Posterior vena cava (tissue), 2 donors: Measurements from ENCODE around the gene EYS. TPM values are rescaled to one million over a fixed set of nuclear protein-coding genes. Genes with fewer than 3 reads are reported as not detected.

ENCODE experiments used
- DNase-seq: peaks from one replicate; pipeline ENCODE4 v3.0.0-alpha.2; 2020; ENCODE audit warnings: low spot score
- intact Hi-C, 2 donors: fragments of 100-400 bp; cut with DNase I; formaldehyde crosslinking; loops; one replicate each; pipeline versions ENCODE4 v1.14.1 to v1.14.2; 2022 to 2023
- long read RNA-seq, 2 donors: library from polyadenylated mRNA; unstranded; transcript quantifications; one replicate each; pipeline ENCODE4 v2.0.0, GENCODE V29; 2020 to 2021
- total RNA-seq, 2 donors: library from RNA; stranded (reverse); fragmentation: NEBNext Ultra II Directional; extraction: Animal tissue kit (Norgen Biotek cat#: 25700); gene quantifications; one replicate each; pipeline ENCODE4 v1.2.1, GENCODE V29; 2021
- donor health status: DM: yes; HTN: yes; CAD: no.
- donor health status: DM: yes; HTN: yes; CAD: no.

EYS gene
- total RNA-seq, result not detected
- long read RNA-seq, donor 1, partial matches to known transcripts, result 0 of 1 reads
- long read RNA-seq, donor 1, other reads (novel, unspliced or antisense), result 1 of 1 reads
- long read RNA-seq, donor 2, partial matches to known transcripts, result 0 of 2 reads
- long read RNA-seq, donor 2, other reads (novel, unspliced or antisense), result 2 of 2 reads

DNA sequence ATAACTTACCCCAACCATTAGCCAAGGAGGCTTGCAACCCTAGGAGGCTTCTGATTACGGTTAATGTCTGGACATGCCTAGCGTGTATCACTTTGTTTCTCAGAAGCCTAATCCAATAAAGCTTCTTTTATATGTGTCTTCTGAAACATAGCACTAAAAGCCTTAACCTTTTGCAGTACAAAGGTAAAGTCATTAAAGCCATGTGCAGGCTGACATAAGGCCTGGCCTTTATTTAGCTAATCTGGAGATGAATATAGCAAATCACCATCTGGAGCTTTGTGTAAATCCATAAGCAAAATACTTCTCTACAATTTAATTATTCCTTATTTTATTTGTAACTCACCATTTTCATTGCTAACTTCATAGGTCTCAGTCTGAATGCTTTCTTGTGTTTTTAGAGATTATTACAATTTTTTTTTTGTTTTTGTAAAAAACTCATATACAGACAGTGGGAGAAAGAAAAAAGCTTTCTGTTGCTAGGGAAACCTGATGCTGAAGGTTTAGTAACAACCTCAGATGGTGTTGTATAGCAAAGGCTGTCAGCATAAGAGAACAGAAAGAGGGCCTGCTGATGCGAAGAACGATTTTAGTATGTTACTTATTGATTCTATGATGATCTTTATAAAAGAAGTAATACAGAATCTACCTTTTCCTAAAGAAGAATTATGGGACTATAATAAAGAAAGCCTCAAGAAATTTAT, at the start of gene EYS:
TSS of gene EYS (minus strand) at position 101 of the 701 bp plus-strand sequence. CDS start 211,816 bp downstream, outside the sequence.
- intact Hi-C loops, result no loop called here
- no peak for DNase-seq

DNA sequence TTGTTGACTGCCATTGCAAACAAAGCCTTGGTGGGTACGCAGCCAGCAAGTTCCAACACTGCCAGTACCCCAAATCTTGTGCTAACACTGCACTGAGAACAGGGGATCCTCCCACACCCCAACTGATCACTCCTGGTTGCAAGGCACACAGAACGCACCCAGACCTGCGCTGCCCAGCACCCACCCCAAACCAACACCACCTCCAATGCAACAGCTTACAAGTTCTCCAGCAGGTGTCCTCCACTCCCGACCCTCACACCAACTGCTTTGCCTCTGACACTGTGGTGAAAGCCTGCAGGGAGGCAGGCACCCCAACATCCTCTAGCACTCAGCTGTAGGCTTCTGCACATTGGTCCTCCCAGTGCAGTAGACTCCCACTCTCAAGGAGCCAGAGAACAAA, 39.3 kb upstream of the EYS start:
- intact Hi-C loops, result no loop called here

DNA sequence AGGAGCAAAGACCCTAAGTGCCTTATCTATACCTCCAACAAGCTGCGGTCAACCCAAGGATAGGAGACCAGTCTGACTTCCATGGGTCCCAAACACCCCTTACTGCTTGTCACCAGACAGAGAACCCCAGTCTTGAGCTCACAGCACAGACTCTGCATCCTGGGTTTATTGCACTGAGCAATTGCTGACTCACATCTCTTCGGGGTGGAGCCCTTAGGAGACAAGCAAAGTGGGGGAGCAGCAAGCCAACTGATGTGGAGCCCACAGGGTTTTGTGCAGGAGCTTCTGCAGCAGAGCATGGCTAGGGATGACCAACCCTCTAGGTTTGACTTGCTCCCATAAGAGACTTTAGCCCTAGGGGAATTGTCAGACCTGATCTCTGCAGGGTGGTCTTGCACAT, 38.6 kb upstream of the EYS start:
- intact Hi-C loops, result no loop called here
- peak; percentile 55 for DNase-seq

More for the DNA sequence above, 39.3 kb upstream of the EYS start:
- no peak for DNase-seq

DNA sequence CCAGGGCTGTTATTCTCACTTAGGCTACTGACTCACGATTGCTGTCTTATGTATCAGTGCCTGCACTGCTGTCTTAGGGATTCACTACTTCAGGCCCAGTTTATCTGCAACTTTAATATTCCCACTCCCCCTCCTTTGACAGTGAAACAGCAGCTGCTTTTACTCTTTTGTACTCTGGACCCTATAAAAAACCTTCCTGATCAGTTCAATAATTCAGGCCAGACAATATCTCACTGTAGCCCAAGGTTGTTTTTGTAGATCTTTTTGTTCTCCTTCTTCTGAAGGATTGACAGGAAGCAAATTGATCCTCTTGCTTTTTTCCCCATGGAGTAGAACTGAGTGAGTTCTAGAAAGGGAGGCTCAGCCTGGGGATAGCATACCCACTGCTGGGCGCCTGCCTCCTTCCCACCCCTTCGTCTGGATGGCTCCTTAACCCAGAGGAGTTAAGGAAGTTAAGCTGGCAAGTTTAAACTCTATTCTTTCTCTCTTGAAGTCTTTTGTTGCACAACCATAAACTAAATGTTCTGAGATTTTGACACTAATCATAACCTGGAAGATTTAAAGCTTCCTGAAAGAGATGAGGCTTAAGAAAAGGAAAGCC, 22.0 kb upstream of the EYS start:
- DNase-seq, result no peak
- intact Hi-C loops, result no loop called here

DNA sequence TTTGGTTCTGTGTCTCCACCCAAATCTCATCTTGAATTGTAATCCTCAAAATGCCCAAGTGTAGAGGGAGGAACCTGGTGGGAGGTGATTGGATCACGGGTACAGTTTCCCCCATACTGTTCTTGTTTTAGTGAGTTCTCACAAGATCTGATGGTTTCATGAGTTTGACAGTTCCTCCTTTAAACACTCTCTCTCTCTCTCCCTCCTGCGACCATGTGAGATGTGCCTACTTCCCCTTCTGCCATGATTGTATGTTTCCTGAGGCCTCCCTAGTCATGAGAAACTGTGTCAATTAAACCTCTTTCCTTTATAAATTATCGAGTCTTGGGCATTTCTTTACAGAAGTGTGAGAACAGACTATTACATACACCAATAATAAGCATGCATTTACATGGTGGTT, 12.1 kb upstream of the EYS start:
- DNase-seq, result no peak
- intact Hi-C loops, result no loop called here

DNA sequence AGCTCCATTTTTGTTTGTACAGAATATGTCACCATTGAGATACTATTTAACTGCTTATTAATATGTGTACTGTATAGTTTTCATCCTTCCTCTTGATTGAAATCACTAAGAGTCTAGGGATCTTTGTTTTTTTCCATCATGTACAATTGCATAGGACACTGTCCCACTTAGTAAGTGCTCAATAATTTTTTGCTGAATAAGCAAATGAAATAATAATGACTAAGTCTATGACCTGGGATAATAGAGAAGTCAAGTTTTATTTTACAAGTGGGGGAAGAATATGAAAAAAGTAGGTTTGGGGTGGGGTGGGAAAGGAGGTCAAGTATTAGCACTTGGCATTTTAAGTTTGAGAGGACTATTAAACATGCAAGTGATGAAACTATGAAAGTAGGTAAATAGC, 4.5 kb upstream of the EYS start:
- no peak for DNase-seq
- intact Hi-C loops, result loop anchor here in 1 of 2 donors (5.0 kb wide), 1 partner anchor 1746 kb away; no protein-coding TSS in a partner anchor

DNA sequence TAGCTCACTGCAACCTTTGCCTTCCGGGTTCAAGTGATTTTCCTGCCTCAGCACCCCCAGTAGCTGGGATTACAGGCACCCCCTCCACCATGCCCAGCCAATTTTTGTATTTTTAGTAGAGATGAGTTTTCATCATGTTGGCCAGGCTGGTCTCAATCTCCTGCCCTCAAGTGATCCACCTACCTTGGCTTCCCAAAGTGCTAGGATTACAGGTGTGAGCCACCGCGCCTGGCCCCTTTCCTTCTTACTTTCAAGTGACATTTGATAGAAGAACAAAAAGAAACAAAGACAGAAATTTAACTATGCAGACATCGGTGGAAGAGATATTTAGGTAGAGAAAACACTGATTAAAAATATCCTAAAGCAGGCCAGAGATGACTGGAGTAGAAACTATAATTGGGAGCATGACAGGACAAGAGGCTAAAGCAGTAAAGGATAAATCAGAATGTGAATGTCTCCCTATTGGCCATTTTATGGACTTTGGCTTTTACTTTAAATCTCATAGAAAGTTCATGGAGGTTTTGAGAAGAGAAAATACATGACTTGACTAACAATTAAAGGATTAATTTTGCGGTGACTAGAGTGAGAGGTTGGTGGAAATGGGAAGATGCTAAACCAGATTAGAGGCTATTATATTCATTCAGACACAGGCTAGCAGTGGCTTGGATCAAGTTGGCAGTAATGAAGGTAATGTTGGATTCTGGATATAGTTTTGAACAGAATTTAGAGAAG, 2.2 kb upstream of the EYS start:
- no peak for DNase-seq
- intact Hi-C loops, result no loop called here

DNA sequence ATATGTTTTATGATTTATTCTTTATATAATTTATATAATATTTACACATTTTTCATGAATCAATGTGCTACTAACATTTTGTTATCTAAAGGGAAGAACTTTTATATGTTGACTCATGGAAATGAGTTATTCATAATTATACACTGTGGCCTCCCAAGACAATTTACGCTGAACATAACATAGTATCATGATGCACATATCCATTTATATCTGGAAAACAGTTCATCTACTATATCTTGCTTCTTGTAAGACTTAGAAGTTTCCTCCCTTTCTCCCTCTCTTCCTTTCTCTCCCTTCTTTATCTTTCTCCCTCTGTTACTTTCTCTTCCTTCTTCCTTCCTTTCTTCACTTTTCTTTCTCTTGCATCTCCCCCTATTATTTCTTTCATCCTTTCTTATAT, 1.1 kb upstream of the EYS start:
- intact Hi-C loops, result no loop called here

DNA sequence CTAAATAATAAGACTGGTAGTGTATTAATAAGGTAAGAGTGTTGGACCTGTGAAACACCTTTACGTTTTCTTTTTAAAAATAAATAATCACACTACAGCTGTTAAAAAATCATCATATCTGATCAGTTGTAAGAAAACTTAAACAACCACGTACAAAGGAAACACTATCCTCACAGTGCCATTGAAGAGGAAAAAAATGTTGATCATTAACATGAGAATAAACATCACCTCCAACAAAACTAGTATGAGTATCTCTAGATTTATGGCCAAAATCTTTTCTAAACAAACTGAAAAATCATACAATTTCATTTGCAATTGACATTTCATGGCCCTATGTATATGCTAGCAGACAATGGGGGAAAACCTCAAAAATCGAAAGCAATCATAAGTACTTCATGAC, 590 bp downstream of the EYS start:
- intact Hi-C loops, result no loop called here
- DNase-seq, result no peak

More for the DNA sequence above, 1.1 kb upstream of the EYS start:
- DNase-seq, result no peak

DNA sequence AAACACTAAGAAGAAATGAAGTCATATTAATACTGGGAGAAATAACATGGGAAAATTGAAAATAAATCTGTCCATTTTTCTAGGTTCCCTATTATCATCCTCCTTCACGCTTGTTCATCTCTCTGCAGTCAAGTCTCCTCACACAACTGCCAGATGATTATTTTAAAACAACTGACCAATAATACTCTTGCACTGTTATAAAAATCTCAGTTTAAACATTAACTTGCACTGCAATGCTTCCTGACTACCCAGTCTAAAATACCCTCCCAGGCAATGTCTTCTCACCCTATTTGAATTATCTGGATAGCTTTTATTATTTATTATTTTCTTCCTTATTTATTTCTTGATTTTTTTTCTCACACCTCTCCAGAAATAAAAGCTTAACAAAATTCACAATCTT, 5.7 kb downstream of the EYS start:
- intact Hi-C loops, result no loop called here
- DNase-seq, result no peak

DNA sequence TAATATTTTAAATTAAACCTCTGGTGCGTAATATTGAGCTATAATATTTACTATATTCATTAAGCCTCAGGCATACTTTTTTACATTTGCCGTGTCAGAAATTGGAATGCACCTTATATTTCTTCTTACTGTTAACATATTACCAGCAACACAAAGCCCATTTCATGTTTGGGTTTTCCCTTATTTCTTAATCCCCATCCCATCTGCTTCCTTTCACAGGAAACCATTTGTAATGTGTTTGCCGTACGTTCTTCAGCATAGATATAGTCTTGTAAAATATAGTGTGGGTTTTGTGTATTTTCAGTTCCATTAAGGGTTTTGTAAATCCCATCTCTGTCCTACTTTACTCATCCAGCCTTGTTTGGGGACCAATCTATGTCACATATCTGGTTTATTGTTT, 6.5 kb downstream of the EYS start:
- intact Hi-C loops, result no loop called here
- DNase-seq, result no peak

DNA sequence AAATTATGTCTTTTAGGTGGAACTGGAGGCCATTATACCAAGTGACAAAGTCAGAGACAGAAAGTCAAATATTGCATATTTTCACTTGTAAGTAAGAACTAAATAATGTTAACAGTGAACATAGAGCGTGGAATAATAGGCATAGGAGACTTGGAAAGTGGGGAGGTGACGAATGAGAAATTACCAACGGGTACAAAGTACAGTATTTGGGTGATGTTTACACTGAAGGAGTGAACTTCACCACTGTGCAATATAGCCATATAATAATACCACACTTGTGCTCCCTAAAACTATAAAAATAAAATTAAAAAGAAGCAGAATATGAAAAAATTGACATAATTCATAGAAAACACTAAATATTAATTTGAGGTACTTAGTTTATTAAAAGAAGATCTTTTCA, 14.9 kb downstream of the EYS start:
- DNase-seq, result no peak
- intact Hi-C loops, result no loop called here

DNA sequence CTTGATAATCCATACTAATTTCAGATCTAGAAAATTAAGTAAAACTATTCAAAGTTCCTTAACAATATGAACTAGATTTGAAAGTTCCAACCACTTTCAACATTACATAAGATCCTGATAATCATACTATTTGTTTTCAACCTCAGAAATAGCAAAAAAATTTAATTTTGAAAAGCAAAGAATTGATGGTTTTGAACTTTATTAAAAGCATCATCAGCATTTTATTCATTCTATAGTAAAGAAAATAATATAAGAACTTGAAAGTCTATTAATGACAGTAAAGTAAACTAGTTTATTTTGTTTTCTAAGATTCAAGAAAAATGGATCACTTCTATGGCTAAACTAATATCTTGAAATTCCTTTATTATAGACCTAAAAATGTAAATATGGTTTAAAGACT, 26.8 kb downstream of the EYS start:
- DNase-seq, result no peak
- intact Hi-C loops, result no loop called here

DNA sequence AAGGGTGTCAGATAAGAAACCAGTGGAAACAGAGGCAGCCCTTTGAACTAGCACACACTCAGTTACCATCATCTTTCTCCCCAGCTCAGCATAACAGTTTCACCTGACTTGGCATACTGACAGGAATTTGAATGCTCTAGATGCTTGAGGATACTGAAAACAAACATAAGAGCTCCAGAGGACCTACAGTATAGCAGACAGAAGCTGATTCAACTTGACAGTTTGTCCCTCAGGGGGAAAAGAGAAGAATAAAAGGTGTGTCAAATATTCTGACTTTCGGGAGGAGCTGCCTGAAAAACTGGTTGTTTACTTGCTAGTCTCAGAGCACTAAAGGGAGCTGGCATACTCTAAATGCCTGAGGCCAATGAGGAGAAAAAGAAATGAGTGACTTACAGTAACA, 35.1 kb downstream of the EYS start:
- DNase-seq, result no peak
- intact Hi-C loops, result no loop called here

DNA sequence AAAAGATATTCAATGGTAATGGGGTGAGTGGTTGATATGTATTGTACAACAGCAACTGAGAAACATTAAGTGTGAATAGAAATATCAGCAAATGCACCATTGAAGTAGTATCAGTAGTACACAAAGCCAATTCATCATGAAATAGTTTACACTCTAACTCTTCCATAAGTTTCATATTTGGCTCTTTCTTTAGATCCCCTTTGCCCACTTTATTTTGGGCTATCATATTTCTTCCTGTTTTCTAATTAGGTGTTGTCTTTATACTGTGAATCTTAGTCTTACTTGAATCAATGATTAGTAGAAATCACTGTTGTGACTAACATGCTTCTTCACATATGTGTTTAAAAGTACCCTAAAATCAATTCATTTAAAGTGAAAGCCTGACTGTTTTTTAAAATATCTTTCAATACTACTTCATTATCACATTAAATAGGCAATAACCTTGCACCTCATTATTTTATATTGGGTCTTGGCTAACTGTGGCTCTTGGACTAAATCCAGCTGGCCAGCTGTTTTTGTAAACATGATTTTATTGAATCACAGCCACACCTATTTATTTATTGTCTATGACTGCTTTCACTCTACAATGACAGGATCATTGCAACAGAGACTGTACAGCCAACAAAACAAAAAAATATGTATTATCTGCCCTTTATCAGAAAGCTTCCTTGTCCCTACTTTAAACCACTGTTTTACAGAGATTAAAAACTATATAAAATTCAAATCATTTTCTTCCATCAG, 38.9 kb downstream of the EYS start:
- intact Hi-C loops, result no loop called here
- no peak for DNase-seq

DNA sequence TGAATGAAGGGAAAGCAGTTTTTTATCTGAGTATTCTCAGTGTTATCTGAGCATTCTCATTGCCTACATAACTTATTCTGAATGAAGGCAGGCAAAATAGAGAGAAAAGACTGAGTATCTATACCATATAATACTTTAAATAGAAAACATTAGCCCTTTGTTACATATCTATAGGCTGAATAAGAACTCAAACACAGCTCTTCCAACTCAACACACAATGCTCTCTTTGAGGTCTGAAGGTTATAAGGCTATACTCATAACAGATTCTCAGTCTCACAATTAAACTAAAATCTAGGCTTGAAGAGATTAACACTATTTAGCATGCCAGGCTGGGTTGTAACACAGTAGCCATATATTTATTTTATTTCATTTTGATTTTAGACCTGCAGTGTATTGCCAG, 56.9 kb downstream of the EYS start:
- intact Hi-C loops, result no loop called here
- no peak for DNase-seq

DNA sequence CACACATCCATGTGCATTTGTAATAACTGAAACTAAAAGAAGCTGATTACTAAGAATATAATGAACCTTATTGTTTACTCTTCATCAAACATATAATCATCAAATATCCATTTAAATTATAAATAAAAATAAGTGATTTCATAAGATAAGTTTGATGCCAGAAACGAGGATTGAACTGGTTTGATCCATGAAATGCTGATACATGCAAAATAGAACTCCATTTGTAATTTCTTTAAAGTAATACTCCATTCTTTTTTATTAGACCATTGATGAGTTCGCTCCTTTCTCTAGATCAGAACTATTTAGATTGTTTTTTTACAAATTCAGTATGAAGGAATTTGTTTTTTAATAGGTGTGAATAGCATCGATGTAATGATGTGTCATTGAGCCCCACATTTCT, 57.6 kb downstream of the EYS start:
- intact Hi-C loops, result no loop called here
- DNase-seq, result no peak

DNA sequence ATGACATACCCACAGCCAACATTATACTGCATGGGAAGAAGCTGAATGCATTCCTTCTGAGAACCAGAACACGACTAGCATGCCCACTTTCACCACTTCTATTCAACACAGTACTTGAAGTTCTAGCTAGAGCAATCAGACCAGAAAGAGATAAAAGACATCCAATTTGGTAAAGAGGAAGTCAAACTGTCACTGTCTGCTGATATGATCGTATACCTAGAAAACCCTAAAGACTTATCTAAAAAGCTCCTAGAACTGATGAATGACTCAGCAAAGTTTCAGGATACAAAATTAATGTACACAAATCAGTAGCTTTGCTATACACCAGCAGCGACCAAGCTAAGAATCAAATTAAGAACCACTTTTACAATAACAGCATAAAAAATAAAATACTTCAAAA, 60.5 kb downstream of the EYS start:
- DNase-seq, result no peak
- intact Hi-C loops, result no loop called here

DNA sequence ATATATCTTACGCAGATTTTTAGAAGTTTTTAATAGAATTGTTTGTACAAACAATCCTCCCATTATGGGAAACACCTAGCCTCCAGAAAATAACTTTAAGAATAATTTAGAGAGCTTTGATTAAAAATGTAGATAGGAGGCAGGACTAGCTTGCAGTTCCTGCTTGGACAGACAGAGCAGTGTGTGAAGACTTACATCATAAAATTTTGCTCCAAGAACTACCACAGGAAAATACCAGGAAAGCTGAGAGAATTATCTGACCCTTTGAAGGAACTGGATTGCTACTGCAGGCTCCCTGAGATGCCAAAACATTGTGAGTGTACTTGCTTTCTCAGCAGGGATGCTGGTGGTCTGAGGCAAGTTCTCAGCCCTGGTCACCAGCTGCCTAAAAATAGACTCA, 64.2 kb downstream of the EYS start:
- intact Hi-C loops, result no loop called here
- no peak for DNase-seq
